ENCODE measurements around the gene ARHGEF28. TPM values are rescaled to one million over a fixed set of nuclear protein-coding genes. Genes with fewer than 3 reads are reported as not detected.

ARHGEF28 gene
- total RNA-seq, 4 donors from 2014 or later, result 8.2 to 16.5 (median 15.4) TPM

DNA sequence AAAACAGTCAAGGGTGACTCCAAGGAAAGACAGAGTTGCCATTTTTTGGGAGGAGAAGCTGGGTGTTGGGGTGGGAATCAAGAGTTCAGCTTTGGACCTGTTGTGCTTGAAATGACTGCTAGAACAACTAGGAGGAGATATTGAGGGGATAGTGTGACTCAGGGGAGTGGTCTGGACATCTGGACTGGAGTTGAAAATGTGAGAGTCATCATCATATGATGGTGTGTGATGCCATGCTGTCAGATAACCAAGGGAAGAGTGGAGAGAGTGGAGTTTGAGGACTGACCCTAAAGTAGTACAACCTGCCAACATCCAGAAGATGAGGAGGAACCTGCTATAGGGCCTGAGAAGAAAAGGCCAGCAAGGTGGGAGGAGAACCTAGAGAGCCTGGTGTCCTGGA is 199.7 kb downstream of the ARHGEF28 start:
- TF ChIP-seq, protein P1, sequence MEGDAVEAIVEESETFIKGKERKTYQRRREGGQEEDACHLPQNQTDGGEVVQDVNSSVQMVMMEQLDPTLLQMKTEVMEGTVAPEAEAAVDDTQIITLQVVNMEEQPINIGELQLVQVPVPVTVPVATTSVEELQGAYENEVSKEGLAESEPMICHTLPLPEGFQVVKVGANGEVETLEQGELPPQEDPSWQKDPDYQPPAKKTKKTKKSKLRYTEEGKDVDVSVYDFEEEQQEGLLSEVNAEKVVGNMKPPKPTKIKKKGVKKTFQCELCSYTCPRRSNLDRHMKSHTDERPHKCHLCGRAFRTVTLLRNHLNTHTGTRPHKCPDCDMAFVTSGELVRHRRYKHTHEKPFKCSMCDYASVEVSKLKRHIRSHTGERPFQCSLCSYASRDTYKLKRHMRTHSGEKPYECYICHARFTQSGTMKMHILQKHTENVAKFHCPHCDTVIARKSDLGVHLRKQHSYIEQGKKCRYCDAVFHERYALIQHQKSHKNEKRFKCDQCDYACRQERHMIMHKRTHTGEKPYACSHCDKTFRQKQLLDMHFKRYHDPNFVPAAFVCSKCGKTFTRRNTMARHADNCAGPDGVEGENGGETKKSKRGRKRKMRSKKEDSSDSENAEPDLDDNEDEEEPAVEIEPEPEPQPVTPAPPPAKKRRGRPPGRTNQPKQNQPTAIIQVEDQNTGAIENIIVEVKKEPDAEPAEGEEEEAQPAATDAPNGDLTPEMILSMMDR (IDR thresholded peaks at IDR 0.05), result no peak
- DNase-seq (ENCODE audit: low spot score) (no peak), ATAC-seq (ENCODE audit: low FRiP score) (no peak)

DNA sequence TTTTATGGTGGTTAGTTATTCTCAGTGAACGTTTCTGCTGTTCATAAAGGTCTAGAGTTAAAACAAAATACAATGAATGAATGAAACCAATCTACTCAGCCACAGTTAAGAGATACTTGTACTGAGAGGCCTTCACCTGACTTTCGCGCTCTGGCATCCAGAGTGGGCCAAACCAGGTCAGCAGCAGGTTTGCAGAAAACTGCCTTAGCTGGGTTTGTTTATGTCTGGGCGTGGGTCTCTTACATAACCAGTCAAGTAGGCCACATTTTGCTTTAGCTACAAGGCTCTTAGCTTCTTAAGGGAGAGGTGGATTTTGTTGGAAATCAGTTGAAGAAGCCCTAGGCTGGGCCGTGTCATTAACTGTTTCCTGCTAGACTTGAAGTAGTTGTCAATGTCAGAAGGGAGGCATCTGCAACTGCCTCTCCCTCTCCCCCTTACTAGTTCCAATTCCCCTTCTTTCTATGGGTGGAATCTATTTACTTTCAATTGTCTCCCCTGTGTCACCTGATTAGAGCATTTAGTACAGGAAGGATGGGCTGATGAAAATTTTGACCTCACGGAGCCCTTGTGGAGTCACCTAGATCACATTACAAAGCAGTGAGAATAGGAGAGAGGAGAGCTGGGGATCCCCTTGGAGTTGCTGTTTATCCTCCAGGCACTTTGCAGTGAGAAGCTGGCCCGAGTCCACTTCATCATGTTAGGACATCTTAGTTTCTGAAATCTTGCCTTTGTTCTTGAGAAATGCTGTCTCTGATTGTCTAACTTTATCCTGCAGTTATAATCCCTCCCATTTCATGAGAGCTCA is 200.5 kb downstream of the ARHGEF28 start:
- ATAC-seq (ENCODE audit: low FRiP score), result peak; percentile 58
- no peak for DNase-seq (ENCODE audit: low spot score)
- TF ChIP-seq, protein P1 (IDR thresholded peaks at IDR 0.05), result no peak

DNA sequence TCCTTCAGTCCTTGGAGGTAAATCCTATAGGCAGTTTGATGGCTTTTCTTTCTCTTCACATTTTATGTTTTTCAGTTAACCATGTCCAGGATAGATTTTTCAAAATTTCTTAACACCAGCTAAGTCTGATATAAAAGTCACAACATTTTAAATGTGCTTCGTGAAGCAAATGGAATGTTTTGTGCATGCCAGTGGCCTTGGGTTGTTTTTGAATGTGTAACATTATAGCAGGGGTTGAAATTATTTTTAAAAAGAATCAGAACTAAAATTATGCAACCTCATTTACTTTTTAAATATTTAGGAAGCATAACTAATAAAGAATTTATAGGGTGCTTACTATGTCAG is 201.1 kb downstream of the ARHGEF28 start:
- TF ChIP-seq, protein P1 (IDR thresholded peaks at IDR 0.05), result no peak
- ATAC-seq (ENCODE audit: low FRiP score) (no peak), DNase-seq (ENCODE audit: low spot score) (no peak)

DNA sequence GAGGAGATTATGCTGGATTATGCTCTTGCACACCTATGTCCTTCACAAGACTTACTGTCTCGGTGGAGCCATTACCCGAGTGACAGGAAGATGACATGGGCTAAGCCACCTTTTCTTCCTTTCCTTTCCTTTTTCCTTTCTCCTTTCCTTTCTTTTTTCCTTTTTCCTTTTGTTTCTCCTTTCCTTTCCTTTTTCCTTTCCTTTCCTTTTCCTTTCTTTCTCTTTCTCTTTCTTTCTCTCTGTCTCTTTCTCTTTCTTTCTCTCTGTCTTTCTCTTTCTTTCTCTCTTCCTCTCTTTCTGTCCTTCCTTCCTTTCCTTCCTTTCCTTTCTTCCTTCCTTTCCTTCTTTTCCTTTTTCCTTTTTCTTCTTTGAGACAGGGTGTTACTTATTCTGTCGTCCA is 202.5 kb downstream of the ARHGEF28 start:
- ATAC-seq (ENCODE audit: low FRiP score) (no peak), DNase-seq (ENCODE audit: low spot score) (no peak)
- TF ChIP-seq, protein P1 (IDR thresholded peaks at IDR 0.05), result no peak

DNA sequence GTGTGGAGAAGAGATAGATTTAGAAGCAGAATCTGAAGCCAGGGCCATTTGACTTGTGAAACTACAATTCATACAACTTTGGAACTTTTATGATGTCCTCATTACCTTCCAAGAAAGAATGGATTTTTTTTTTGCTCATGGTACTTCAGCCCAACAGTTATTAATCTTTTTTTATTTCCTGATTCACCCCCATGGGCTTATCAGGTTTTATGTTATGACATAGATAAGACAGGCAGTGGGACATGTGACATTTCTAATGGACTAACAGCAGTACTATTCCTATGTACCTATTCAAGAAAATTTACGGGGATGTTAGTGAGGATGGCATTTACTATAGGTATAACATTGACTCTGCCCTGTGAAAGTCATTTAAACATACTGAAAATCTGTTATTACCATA is 204.7 kb downstream of the ARHGEF28 start:
- no peak for ATAC-seq (ENCODE audit: low FRiP score)
- TF ChIP-seq, protein P1 (IDR thresholded peaks at IDR 0.05), result no peak
- no peak for DNase-seq (ENCODE audit: low spot score)

DNA sequence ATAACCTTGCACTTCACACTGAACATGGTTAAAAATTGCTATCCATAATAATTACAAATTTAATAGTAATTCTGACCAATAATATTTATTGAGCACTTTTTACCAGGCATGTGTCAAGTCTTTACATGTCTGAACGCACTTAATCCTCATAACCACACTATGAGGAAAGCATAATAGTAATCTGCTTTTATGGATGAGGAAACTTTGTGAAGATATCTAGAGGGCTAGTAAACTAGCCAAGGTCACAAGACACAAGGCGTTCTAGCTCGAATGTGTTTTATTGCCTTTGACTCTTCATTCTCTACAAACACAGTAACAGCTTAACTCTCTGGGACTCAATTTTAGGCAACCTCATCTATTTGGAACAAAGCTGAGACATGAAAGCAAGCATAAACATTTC is 205.1 kb downstream of the ARHGEF28 start:
- ATAC-seq (ENCODE audit: low FRiP score) (no peak), DNase-seq (ENCODE audit: low spot score) (no peak)
- TF ChIP-seq, protein P1 (IDR thresholded peaks at IDR 0.05), result no peak

DNA sequence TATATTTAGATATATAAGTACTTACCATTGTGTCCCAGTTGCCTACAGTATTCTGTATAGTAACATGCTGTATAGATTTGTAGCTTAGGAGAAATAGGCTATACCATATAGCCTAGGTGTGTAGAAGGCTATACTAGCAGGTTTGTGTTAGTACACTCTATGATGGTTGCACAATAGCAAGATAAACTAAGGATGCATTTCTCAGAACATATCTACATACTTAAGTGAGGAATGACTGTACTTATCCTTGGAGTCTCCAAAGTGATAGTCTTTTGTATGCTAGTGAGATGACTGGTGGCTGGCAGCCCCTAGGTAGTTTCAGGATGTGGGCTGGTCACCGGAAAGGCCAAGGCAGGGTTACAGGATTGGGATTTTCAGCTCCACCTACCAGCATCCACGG is 208.7 kb downstream of the ARHGEF28 start:
- ATAC-seq (ENCODE audit: low FRiP score) (no peak), DNase-seq (ENCODE audit: low spot score) (no peak)
- TF ChIP-seq, protein P1 (IDR thresholded peaks at IDR 0.05), result no peak

All from omental fat pad (tissue), 4 donors.